Measurements from ENCODE around the gene PPL.
"Not testable (repeated sequence)": the region's sequence is repeated elsewhere in the genome, so short reads cannot be mapped to it uniquely, and the experiment has no call there.

PPL gene, protein sequence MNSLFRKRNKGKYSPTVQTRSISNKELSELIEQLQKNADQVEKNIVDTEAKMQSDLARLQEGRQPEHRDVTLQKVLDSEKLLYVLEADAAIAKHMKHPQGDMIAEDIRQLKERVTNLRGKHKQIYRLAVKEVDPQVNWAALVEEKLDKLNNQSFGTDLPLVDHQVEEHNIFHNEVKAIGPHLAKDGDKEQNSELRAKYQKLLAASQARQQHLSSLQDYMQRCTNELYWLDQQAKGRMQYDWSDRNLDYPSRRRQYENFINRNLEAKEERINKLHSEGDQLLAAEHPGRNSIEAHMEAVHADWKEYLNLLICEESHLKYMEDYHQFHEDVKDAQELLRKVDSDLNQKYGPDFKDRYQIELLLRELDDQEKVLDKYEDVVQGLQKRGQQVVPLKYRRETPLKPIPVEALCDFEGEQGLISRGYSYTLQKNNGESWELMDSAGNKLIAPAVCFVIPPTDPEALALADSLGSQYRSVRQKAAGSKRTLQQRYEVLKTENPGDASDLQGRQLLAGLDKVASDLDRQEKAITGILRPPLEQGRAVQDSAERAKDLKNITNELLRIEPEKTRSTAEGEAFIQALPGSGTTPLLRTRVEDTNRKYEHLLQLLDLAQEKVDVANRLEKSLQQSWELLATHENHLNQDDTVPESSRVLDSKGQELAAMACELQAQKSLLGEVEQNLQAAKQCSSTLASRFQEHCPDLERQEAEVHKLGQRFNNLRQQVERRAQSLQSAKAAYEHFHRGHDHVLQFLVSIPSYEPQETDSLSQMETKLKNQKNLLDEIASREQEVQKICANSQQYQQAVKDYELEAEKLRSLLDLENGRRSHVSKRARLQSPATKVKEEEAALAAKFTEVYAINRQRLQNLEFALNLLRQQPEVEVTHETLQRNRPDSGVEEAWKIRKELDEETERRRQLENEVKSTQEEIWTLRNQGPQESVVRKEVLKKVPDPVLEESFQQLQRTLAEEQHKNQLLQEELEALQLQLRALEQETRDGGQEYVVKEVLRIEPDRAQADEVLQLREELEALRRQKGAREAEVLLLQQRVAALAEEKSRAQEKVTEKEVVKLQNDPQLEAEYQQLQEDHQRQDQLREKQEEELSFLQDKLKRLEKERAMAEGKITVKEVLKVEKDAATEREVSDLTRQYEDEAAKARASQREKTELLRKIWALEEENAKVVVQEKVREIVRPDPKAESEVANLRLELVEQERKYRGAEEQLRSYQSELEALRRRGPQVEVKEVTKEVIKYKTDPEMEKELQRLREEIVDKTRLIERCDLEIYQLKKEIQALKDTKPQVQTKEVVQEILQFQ (N-terminal part only)

GRCh38 chr16:4936991-4937781, at the start of gene PPL:
Gene PPL, minus strand, starts transcription at chr16:4937148. Its CDS starts 103 bp downstream, at chr16:4937045.
- DNase-seq: no peak

DNA sequence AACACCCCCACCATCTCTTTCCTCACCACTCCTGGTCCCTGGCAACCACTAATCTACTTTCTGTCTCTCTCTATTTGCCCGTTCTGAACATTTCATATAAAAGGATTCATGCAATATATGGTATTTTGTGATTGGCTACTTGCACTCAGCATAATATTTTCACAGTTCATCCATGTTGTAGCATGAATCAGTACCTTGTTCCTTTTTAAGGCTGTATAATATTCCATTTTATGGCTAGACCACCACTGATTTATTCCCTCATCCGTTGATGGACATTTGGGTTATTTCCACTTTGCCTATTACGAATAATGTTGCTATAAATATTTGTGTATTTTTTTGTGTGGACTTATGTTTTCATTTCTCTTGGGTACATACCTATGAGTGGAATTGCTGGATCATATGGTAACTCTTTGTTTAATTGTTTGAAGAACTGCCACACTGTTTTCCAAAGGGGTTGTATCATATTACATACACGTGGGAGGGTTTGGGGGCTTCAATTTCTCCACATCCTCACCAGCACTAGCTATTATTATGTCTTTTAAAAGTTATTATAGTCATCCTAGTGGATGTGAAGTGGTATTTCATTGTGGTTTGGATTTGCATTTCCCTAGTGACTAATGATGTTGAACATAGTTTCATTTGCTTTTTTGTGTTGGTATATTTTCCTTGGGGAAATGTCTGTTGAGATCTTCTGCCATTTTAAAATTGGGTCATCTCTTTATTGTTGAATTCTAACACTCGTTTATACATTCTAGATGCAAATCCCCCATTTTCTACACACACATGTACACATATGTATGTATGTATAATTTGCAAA, 47.4 kb upstream of the PPL start:
- no peak for DNase-seq

GRCh38 chr16:4982056-4982867, 45.3 kb upstream of the PPL start:
- no peak for DNase-seq

- DNase-seq: no peak
These were observed 44.5 kb upstream of the PPL start for GRCh38 chr16:4981473-4981872.

DNA sequence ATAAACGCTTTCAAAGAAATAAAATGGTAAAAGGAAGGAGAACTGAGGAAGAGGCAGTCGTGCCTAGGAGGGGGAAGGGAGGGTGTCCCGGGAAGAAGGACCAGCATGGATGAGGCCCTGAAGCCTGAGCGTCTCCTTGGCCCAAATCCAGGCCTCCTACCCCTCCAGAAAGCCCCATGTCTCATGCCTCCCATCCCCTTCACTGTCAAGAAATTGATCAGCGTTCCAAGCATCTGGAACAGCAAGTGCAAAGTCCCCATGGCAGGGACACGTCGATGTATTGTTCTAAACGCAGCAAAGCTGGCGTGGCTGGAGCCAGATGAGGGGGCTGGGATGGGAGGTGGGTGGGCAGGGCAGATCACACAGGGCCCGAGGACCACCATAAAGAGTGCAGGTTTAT, 43.7 kb upstream of the PPL start:
- no peak for DNase-seq

DNA sequence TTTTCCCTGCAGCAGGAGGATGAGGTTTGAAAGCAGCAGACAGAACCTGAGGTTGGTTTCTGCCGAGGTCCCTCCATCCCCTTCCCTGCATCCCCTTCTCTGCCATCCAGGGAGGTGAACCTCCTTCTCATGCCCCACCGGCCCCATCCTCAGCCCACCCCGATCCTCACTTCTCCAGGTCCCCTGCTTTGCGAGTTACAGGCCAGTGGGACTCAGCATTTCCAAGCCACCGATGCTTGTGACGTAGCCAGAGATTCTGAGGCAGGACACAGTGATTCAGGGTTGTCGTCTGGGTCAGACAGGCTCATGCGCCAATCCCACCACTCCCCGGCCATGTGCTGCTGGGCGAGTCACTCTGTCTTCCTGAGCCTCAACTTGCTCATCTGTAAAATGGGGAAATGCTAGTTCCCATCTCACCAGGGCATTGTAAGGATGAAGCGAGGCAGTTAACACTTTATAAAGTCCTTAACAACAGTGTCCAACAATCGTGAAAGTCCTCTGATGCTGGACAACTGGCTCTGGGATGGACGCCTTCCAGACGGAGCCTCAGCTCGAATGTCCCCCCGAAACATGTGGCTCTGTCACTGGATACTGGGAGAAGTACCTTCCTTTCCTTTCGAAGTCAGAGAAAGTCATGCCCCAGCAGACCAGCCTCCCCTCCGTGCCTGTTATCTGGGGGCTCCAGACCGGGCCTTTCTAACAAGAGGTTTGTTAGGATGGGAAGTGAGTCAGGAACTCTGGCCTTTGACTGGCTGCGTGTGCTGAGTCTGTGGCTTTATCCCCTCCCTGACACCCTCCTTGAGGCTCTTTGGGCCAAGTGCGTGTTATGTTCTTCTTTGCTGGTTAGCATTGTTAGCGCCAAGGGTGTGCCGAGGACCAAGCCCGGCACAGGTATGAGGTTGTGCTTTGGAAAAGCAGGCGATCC, 43.0 kb upstream of the PPL start:
- no peak for DNase-seq

DNA sequence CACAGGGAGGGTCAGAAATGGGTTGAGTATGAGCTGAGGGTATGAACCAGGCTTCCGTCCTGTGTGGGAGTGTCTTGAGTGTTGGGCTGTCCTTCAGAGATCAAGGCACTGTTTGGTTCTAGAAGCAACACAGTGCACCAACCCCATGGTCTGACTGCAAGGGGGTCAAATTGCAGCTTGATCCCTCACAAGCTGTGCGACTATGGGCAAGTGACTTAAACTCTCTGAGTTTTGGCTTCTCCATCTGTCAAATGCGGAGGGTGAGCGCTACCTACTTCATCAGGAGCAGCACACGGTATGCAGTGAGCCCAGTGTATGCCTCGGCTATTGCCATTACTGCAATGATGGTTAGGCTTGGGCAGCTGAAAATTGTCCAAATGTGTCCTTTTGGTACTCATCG, 42.2 kb upstream of the PPL start:
- no peak for DNase-seq

- no peak for DNase-seq
These were observed 39.7 kb upstream of the PPL start for GRCh38 chr16:4976611-4977145.

DNA sequence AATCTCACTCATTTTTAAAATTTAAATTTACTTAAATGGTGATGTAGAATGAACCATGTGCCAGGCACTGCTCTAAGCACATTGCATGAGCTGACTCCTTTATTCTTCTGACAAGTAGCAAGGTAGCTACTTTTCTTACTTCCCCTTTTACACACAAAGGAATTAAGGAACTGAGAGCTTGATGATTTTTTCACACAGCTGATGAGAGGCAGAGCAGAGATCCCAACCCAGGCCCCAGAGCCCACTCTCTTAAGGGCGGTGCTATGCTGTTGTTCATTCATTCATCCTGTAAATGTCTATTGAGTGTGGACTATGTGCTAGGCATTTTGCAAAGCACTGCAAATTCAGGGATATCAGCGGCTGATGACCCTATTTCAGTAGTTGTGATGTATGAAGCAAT, 39.1 kb upstream of the PPL start:
- no peak for DNase-seq

DNA sequence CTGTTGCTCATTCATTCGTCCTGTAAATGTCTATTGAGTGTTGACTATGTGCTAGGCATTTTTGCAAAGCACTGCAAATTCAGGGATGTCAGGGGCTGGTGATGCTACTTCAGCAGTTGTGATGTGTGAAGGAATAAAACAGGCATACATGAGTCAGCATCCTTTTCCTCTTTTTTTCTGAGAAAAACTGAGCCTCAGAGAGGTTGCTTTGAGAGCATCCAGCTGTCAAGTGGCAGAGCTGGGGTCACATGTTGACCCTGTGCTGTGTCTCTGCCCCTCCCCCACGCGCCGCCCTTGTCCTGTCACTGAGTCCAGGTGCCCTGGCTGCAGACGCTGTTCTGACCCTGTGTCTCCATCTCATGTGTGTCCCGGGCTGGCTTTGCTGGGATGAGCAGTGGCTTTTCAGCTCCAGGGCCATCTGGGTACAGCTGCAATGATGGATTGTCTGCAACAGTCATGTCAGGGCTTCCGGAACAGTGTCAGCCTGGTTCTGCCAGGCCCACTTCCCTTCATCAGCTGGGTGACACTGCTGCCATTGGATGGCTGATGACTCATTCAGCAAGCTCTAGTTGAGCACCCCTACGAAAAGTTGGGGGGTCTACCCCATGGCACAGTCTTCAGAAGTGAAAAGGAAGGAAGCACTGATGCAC, 36.1 kb upstream of the PPL start:
- DNase-seq: no peak

- no peak for DNase-seq
These were observed 33.1 kb upstream of the PPL start for GRCh38 chr16:4970010-4970409.

GRCh38 chr16:4968879-4969483, 32.0 kb upstream of the PPL start:
- DNase-seq: no peak

GRCh38 chr16:4968278-4968677, 31.3 kb upstream of the PPL start:
- DNase-seq: not testable (repeated sequence)

DNA sequence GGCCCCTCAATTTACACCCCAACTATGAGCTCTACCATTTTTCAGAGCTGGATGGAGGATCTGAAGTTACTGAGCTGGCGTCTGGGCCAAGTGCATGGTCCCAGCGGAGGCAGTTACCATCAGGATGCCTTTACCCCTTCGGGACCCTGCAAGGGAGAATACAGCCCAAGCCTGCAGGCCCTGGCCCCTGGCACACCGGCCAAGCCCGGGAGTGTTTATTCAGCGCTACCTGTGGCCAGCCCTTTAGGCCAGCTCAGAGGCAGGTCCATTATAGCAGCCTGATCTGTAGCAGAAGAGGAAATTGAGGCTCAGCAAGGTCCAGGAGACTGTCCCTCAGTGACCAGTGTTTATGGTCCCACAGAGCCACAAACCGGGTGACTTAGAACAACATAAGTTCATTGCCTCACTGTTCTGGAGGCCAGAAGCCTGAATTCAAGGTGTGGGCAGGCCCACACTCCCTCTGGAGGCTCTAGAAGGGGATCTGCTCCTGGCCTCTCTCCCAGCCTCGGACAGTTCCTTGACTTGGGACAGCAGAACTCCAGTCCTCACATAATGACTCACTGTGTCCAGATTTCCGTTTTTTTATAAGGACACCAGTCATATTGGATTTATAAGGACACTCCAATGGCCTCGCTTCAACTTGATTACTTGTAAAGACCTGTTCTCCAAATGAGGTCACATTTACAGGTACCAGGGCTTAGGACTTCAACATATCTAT, 29.9 kb upstream of the PPL start:
- no peak for DNase-seq

DNA sequence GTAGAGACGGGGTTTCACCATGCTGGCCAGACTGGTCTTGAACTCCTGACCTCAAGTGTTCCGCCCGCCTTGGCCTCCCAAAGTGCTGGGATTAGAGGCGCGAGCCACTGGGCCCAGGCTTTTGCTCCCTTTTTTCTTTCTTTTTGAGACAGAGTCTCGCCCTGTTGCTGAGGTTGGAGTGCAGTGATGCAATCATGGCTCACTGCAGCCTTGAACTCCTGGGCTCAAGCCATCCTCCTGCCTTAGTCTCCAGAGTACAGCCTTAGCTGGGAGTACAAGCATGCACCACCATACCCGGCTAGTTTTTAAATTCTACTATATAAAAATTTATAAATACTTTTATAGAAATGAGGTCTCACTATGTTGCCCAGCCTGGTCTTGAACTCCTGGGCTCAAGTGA, 26.6 kb upstream of the PPL start:
- not testable (repeated sequence) for DNase-seq

DNA sequence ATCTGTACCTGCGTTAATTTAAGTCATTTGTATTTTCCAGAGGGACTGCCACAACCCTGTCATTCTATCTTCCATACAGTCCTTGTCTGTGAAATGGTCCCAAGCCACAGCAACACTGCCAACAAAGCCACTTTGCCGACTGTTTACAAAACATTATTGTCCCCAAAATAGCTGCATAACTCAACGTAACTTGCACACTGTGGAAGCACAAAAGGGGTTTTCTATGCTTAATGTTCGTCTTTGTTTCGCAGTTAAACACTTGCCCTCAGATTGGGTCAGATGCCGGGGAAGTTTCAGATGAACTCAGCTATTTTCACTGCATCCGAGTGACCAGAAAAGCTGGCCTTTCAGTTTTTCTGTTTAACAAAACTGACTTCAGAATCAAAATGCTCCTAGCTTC, 25.8 kb upstream of the PPL start:
- DNase-seq: no peak

DNA sequence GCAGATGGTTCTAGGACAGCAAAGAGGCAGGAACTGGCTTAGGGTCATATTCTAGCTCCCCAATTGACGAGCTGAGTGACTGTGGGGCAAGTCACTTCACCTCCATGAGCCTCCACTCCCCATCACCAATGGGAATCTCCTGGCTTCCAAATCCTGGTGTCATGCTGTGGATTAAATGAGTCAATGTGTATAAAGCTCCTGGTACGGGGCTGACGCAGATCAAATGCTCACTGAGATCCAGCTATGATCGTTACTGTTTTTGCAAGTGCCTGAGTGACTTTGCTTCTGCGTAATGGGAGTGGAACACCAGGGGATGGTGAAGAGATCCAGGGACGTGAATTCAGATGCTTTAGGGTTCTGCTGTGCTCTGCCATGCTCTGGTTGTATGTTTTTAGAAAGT, 23.6 kb upstream of the PPL start:
- no peak for DNase-seq
